ENCODE results near the gene MYT1. TPM values are rescaled to one million over a fixed set of nuclear protein-coding genes. Genes with fewer than 3 reads are reported as not detected.

MYT1 gene
- total RNA-seq, 1 donor from 2014 or later: not detected

DNA sequence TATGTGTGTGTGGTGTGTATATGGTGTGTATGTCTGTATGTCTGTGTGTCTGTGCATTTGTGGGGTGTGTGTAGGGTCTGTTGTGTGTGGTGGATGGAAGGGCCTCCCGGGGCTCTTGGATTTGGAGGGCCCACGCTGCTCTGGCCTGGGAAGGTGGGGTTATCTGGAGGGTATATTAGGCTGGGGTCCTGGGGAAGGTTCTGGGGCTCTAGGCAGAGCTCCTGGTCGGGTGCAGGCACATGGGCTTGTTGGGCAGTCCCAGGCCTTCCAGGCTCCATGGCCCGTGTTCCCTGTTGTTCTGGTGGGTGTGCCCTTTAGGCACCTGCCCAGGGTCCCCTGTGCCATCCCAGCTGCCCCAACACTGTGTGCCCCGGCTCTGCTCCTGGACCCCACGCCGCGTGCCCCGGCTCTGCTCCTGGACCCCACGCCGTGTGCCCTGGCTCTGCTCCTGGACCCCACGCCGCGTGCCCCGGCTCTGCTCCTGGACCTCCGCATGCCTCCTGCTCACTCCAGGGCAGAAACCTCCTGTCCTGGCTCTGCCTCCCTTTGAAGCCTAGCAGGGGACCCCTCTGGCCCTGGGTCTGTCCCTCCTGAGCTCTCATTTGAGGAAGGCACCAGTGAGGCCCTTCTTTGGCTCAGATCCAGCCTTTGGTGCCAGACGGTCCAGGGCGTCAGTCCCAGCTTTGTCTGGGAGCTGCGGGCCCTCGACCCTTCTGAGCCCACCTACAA lies 10.2 kb upstream of the MYT1 start:
- no peak for DNase-seq (ENCODE audit: low spot score)

DNA sequence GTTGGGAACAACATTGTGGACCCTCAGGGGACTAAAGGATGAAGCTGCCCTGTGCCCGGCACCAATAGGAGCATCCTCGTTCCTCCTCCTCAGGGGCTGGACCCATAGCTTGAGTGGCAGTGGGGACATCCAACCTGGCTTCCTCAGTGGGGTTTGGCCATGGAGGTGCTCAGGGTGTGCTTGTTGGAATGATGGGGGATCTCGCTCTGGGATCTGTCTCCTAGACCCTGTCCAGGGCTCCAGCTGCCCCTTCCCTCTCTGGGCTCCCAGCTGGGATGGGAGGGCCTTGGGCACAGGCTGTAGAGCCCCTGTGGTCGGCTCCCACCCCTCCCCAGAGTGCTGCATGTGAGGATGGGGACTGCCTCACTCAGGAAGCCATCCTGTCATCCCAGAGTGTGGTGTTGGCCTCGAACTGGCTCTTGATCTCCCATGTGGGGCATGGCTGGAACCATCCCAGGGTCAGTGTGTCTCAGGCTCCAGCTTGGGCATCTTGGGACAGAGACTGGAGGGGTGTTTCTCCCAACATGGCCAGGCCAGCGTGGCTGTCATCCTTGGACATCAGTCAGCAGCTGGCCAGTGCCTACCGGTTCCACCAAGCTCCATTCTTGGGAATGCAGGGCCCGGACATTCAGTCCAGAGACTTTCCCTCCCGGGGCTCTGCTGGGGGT lies 9.5 kb upstream of the MYT1 start:
- DNase-seq (ENCODE audit: low spot score): no peak

DNA sequence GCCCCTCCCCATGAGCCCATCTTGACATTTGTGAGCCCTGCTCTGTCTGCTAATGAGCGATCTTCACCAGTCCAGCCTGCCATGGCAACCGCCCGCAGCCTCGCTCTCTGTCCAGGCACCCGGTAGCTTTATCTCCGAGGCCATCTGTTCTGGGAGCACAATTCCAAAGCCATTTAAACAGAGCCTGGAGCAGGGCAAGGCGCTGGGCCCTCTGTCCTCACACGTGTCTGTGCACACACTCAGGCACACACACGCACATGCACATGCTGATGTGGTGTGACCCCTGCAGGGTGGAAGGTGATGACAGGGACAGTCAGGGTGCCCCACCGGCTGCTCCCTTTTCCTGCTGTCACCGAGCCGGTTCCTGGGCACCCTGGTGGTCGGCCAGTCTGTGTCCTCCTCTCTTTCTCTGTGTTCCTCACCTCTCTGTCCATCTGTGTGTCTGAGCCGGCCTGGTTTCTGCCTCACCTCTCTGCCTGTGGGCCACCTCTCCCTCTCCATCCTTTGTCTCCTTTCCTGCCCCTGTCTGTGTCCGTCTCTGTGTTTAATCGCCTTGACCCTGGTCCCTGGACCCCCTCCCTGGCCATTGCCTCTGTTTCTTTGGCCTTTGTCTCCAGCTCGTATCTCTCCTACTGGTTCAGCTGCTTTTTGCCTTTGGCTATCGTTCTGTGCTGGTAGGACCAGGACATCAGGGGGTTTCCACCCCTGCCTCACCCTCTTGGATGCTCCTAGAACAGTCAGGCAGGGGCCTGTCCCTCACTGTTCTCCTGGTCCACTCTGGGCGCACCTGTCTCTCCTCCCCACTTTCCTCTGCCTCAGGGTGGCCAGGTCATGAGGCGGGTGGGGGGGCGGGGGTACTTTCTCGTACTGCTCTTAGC lies 8.8 kb upstream of the MYT1 start:
- DNase-seq (ENCODE audit: low spot score): no peak

DNA sequence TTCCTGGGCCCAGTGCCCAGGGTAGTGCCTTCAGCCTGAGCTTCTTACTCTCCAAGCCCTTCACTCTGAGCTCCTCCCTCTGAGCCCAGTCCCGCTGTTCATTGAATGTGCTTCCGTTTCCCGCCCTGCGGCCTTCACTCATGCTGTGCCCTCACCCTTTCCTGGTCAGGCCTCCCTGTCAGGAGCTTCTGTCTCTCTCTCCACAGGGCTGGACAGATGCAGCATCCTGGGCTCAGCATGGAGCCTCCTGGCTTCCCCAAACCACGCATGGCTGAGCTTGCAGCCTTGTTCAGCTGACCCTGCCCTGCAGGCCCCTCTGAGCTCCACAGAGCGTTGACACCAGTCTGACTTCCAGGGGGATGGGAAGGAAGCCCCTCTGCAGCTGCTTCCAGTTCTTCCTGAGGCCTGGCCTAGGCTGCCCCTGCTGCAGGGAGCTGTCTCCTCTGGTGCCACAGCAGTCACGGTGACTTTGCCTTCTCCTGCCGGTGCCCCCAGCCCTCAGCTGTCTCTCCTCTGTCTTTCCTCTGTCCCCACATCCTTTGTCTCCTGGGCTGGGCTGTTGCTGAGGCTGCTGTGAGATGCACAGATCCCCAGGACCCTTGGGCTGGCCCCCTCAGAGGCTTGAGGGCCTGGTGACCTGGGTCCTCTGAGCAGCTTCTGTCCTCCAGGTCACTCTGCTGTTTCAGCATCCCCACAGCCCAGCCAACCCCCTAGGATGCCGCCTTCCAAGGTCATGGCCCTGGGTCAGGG lies 7.9 kb upstream of the MYT1 start:
- no peak for DNase-seq (ENCODE audit: low spot score)

DNA sequence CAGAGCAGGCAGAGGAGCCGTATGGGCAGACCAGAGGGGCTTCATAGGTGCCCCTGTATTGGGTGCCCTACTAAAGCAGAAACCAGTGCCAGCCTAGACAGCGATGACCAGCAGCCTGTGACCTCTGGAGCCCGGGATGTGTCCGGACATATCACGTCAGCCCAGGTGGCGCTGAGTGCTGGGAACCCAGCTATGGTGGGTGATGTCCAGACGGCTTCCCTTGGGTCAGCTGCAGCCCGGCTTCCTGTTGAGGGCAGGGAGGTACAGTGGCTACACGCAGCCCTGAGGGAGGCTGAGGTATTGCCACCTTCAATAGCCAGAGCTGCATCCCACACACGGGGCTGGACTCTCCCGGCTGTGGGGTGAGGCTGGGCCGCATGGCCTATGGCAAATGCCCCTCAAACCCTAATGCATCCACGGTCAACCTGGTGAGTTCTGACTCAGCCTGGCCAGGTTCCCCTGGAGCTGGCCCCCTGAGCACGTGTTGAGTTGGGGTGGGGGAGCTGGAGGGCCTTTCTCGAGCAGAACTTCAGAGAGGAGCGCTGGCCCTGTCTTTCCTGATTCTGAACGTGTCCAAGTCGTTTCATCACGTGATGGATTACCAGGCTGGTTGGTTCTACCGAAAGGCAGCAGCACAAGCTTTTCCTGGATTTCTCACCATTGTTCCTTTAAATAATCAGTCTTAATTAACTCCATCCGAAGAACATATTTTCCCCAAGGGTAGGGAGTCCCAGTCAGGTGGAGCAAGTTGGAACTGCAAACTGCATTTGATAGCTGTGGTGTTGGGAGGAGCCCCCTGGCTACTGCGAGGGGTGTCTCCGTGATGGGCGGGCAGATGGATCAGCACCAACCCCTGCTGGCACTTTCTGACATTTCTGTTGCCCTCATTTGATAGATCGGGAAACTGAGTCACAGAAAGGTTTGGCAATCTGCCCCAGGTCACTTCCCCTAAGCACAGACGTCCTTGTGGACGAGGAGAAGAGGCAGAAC lies 7.1 kb upstream of the MYT1 start:
- no peak for DNase-seq (ENCODE audit: low spot score)

DNA sequence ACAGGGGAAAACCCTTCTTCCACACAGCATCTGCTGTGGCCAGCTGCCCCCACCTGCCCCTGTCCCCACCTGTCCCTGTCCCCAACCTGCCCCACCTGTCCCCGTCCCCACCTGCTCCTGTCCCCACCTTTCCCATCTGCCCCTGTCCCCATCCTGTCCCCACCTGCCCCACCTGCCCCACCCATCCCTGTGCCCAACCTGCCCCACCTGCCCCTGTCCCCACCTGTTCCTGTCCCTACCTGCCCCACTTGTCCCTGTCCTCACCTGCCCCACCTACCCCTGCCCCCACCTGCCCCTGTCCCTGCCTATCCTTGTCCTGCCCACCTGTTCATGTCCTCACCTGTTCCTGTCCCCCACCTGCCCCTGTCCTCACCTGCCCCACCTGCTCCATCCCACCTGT lies 6.4 kb upstream of the MYT1 start:
- no peak for DNase-seq (ENCODE audit: low spot score)

DNA sequence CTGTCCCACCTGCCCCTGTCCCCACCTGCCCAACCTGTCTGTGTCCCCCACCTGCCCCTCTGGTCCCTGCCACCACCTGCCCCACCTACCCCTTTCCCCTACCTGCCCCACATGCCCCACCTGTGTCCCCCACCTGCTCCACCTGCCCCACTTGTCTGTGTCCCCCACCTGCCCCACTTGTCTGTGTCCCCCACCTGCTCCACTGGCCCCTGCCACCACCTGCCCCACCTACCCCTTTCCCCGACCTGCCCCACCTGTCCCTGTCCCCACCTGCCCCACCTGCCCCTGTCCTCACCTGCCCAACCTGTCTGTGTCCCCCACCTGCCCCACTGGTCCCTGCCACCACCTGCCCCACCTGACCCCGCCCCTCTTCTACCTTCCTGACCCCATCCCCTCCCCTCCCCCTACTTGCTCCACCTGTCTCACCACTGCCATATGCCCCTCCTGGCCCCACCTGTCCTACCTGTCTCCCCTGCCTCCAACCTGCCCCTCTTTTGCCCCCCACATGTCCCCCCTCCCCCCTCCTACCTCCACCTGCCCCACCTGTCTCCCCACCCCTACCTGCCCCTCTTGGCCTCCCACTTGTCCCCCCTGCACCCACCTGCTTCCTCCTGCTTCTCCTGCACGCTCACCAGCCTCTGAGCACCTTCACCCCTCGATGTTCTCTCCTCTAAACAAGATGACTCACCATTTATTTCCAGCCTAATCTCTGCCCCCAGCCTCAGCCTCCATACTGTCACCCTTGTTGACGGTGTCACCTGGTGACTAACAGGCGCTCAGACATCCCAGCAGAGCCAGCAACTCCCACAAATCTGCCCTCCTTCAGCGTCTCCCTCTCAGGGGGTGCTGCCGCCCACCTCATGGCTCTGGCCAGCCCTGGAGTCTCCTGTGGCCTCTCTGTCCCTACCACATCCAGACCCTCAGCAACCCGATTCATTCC lies 5.6 kb upstream of the MYT1 start:
- no peak for DNase-seq (ENCODE audit: low spot score)

DNA sequence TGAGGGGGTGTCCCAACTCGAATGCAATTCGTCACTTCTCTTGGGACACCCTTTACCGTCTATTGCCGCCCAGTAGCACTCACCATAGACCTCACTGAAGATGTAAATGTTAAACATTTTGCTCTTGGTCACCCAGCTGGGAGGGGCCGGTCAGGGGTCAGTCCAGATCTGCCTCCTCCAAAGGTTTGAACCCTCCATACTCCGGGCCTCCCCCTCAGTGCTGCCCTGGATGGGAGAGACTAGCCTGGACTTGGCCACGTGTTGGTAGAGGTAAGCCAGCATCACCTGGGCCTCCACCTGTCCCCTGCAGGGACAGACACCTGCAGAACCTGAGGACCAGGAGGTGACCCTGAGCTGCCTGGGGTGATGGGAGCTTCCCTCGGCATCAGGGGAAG lies 5.0 kb upstream of the MYT1 start:
- DNase-seq (ENCODE audit: low spot score): no peak

DNA sequence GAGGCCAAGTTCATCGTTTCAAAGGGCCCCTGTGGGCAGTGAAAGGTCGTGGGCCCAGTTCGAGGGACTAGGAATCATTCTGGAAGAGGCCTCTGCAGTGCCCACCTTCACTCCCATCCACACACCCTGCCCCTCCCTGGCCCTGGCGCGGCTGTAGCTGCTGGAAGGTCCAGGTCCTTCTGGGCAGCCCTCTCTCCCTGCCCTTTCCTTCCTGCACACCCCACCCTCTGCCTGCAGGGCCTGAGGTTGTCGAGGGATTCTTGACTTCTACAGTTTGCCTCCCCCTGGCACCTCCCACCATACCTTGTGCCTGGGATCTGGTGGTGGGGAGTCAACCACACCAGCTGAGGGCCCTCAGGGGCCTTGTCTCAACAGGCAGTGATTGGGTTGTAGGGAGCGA lies 4.5 kb upstream of the MYT1 start:
- DNase-seq (ENCODE audit: low spot score): no peak

DNA sequence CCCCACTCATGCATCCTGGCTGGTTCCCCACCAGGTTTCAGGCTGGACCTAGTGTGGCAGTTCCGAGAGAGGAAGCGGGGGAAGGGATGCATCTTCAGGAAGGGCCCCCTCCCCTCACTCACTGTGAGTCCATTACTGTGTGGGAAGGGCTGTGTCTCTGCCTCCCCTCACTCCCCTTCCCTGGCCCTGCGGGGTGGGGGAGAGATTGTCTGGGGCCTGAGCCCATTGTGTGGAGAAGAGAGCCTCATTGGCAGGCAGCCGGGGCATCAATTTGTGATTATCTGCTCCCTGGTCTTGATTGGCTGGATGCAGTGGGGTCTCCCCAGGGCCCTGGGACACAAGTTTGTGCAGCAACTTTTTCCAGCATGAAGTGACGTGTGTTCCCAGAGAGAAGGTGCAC lies 4.1 kb upstream of the MYT1 start:
- no peak for DNase-seq (ENCODE audit: low spot score)

DNA sequence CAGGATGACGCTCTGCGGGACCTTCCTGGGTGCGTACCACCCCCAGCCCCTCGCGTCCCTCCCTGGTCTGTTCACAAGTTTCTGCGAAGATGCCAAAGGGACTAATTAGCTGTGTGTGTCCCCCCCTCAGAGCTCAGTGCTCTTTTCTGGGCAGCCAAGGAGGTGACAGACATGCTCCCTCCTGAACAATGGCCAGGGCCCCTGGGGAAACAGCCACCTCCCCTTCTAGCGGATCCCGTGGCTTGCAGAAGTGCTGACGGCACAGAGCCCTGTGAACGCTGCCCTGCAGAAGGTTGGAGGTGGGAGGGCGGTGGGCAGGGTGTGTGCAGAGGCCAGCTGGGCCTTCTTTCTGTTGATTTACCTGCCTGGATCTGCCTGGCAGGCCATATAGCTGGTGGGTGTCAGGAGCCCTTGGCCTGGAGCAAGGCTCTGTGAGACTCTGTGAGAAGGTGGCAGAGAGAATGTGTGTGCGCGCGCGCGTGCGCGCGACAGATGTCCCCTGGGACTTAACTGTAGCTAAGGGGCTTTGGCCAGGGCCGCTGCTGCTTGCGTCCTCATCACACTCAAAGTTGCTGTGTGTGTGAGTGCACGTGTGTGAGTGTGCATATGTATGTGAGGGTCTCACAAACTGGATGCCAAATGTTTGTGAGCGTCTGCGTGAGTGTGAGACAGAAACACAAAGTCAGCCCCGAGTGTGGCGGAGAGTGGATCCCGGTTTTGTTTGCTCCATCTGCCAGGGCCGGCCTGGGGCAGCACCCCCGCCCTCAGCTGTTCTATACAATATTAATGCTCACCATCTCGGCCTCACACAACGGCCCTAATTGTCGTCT lies 3.5 kb upstream of the MYT1 start:
- no peak for DNase-seq (ENCODE audit: low spot score)

DNA sequence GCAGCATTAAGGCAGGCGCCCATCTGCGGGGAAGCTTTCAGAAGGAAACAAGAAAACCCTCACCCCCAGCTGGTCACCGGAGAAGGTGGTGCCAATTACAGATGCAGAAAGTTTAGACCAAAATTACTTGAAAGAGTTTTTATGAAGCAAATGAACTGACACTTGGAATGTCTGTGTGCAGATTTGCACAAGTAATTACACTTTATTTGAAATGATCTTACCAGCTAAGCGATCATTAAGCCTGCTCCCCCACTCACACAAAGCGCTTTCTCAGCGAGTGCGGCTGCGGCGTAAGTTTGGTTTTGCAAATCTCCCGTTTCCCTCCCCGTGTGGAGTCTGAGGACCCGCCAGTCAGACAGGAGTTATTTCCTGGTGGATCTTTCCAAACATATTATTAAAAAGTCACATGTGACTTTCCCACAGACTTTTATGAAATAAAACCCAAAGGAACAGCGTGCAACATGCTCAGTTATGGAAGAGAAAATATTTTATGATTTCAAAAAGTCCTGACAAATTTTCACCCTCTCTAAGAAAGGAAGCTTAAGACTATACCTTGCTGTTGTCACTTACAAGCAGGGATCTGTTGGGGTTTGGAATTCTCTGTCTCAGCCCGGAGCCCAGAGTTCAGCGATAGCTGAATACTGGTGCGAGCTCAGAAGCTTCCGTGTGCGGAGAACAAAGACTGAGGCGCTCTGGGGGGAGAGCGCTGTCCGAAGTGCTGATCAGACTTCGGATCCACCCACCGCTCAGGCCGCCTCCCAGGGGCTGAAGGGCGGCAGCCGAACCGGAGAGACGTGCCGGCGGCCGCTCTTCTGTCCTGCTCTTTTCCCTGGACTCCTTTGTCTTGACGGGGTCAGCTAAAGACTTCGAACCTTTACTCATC lies 2.7 kb upstream of the MYT1 start:
- no peak for DNase-seq (ENCODE audit: low spot score)

DNA sequence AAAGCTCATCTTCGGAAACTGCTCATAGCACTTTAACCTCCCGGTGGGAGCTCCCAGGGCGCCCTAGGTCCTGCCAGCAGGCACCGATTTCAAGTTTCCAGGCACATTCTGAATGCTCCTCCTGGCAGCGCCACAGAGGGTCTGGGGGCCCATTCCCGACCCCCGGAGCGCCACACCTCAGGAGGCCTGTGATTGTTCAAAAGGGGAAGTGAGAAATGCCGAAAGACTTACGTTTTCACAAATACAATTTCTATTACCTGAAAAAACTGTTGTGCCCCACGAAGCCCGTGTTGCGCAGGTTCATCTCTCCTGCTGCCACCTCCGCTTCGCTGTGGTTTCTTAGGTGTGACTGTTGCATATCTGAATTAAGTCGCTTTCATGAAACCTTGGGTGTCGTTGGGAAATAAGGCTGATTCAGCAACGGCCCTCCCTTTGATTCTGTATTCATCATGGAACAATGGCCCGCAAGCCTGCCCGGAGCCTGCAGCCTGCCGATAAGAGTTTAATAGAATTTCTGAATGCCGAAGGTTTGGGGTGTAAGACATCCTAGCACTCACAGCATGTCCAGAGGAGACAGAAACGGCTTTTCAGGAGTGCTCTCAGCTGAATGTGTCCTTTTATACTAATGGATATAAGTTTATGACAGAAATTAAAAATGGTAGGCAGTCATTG lies 1.9 kb upstream of the MYT1 start:
- no peak for DNase-seq (ENCODE audit: low spot score)

DNA sequence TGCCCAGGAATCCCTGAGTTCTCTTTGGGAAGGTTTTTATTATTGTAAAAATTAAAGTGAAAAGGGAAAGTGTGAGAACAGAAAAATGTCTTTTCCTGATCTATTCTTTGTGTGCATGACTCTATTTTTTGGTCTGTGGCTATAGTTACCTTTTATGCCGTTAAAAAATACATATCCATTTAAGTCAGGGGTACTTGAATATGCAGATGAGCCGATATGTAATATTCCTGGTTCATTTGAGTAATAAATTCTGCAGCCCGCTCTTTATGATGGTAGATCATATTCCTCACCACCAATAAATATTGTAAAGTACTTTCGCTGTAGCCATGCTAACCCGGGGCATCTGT lies 503 bp upstream of the MYT1 start:
- no peak for DNase-seq (ENCODE audit: low spot score)

DNA sequence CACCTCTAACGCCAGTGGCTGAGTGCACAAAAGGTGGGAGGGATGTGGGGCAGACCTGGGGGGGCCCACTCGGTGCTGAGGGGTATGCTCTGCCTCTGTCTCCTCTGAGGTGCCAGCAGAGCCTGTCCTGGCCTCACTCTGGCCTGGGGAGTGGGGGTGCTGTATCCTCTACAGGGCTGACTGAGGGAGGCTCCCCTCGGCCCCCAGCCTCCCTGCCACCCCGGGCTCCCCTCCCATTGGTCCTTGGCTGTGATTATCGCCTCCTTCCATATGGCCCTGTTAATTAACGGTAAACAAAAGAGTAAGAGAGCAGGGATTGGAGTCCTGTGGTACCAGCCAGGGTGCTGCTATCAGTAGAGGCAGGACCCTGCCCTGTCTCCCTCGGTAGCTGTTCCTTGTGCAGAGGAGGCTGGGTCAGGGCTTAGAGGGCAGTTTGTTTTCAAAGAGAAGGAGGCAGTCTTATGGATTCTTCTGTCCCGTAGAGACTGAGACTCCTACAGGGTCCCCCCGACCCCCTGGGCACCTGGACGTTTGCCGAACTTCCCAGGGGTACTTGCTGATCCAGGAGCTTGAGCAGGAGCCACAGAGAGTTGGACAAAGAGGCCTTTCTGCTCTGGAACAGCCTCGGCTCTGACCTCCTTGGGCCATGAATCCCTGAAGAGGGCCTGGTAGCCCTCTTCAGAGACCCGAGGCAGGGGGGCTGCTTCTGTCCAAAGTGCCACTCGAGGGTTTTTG lies 1.8 kb downstream of the MYT1 start:
- DNase-seq (ENCODE audit: low spot score): no peak

All from mesenteric fat pad (tissue), 1 donor.